Dermis blood vessel endothelial cell (primary cell): Measurements from ENCODE around the gene KCNV2. TPM values are rescaled to one million over a fixed set of nuclear protein-coding genes. Genes with fewer than 3 reads are reported as not detected.
"Not testable (repeated sequence)": the region's sequence is repeated elsewhere in the genome, so short reads cannot be mapped to it uniquely, and the experiment has no call there.

Experiments
- DNase-seq: peaks from one replicate; pipeline ENCODE4 v3.0.0; 2010
- total RNA-seq: library from RNA; depleted of rRNA; stranded (reverse); fragments of >200 nt; gene quantifications from 2 replicates; pipeline ENCODE4 v1.2.3, GENCODE V29; 2014

Gene KCNV2
- total RNA-seq: not detected in 2 replicates

DNA sequence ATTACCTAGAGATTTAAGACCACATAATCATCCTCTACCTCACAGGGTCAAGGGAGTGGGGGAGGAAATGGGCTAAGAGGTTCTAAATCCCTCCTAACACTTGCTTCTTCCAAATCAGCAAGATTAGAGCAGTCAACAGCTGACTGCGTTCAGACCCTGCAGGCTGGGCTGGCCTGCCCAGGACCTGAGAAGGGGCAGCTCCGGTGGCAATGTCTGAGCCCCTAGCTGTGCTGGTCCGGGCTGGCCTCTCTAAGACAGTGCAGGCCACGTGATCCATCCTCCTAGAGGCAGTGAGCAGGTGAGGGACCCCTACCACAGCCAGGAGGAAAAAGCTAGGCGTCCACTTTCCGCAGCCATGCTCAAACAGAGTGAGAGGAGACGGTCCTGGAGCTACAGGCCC is at the start of gene KCNV2:
Gene KCNV2 (plus strand): TSS at position 126 of the 400 bp plus-strand sequence. CDS start 230 bp downstream, at position 356.
- DNase-seq: no peak

DNA sequence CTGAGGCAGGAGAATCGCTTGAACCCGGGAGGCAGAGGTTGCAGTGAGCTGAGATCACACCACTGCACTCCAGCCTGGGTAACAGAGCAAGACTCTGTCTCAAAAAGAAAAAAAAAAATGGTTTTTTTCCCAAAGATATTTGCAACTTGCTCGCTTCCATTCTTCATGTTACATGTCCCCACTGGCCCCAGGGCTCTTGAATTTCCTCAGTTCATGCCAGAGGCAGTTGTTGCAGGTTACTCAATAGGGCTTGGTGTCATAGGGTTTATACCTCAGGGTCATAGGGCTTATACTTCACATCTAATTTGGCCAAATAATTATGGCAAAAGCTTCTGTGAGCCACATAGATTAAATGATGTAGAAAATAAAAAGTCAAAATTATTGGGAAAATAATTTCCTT is 44.1 kb upstream of the KCNV2 start:
- no peak for DNase-seq

DNA sequence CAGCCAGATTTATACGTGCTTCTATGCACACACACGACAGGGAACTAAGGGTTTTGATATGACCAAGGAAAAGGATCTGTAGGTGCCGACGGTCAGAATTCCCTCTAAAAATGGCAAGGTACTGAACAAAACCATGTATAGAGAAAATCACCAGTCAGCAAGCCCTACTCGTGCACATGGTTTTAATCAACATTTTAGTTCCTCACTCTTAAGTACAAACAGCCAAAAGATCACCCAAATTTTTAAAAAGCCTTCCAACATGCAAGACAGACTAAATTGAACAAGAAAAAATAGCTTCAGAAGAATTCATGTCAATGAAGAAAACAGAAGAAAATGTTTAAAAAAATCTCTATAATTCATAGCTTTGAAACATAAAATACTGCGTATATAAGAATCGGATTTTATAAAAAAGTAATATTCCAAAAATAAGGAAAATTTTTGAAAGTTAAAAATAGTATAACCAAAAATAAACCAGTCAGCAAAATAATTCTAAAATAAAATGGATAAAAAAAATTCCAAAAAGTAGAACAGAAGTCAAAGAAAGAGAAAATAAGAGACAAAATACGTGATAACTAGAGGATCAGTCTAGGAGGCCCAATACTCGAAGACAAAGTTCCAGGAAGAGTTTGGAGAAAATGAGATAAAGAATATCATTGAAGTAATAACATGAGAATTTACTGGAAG is 43.0 kb upstream of the KCNV2 start:
- DNase-seq: no peak

DNA sequence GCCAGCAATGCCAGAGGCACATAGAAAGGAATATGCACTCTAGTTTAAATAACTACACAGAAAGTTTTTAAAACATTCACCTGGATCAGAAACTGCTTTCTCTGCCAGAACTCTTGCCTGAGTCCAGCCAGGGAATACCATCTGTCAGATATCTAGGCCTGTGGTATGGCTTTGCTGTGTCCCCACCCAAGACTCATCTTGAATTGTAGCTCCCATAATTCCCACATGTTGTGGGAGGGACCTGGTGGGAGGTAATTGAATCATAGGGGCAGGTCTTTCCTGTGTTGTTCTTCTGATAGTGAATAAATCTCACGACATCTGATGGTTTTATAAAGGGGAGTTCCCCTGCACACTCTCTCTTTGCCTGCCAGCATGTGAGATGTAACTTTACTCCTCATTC is 41.5 kb upstream of the KCNV2 start:
- no peak for DNase-seq

DNA sequence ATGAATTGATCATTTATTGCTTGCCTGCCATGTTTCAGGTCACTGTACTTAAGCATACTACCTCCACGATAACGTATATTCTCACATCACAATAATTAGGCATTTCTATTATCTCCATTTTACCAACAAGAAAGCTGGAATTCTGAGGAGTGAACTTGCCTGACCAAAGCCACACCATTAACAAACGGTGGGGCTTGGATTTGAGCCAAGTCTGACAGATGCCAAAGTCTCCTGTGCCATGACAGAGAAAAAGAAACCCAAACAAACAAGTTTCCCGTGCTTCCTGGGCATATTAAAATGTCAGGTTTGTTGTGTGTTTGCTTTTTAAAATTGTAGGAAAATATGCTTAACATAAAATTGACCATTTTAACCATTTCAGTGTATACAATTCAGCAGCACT is 40.8 kb upstream of the KCNV2 start:
- peak; percentile 34 for DNase-seq

DNA sequence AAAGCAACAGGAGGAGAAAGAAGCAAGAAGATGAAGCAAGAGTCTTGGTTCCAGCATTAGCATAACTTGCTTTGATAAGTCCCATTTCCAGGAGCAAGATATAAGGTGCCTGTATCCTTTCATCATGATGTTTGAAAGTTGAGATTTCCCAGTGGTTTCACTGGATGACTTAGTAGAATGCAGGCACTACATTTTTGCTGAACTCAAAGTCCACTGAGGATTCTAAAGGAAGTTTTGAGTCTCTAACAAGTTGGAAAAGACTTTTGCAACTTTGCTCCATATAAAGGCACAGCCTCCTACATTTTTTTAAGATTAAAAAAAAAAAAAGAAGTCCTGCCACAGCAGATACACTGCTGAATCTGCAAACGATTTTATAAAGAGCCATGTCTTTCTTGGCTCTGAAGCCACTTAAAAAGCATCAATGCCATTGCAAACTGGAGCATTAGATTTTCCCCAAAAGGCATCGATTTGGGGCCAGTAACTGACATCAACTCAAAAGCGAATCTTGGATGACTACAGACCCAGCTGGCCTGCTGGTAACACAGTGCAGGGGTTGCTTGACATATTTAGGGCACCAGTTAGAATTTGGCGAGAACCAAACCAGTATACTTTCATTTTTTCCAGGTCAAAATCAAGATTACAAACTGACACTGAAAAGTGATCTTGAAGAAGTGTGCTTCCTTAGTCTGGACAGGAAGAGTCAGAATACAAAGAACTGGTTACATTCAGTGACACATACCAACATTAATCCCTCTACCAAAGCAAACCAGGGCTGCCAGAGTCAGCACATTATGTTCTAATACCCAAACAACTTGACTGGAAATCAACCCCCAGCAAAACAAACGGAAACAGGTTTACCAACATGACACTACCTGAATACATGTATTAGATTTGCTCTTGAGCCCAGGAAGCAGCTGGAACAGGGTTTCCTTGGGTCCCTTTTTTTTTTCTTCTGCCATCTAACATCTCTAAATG is 39.1 kb upstream of the KCNV2 start:
- DNase-seq: peak; percentile 10

DNA sequence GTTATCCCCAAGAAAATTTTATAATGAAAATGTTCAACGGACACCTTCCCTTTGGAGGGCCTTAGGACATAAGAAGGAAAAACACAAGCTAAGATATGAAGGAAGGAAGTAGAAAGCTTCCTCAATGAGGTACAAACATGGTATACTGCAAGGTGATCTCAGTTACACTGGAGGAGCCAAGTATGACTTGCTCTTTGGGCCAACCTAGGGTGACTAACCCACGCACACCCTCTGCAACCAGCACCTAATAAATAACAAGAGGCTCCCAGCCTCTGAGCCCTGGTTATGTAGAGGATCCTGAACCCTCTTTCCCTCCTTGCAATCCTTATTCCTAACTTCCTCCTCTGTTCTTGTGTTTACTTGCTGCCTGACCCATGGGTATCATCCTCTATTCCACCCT is 38.3 kb upstream of the KCNV2 start:
- DNase-seq: no peak

DNA sequence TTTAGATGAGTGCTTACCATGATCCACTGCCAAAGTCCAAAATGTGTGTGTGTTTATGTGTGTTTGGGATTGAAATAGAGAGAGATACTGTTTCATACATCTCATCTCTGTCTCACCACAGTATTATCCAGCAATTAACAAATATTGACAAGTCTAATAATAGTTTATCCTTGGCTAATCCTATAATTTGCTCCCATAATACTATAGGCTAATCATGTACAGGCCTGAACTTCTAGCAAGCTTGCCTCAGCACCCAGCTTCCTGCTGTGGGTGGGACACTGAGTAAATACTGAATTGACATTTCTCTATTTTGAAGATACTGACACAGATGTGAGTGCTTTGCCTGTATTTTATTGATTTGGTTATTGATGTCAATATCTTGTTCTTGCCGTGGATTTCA is 35.3 kb upstream of the KCNV2 start:
- no peak for DNase-seq

DNA sequence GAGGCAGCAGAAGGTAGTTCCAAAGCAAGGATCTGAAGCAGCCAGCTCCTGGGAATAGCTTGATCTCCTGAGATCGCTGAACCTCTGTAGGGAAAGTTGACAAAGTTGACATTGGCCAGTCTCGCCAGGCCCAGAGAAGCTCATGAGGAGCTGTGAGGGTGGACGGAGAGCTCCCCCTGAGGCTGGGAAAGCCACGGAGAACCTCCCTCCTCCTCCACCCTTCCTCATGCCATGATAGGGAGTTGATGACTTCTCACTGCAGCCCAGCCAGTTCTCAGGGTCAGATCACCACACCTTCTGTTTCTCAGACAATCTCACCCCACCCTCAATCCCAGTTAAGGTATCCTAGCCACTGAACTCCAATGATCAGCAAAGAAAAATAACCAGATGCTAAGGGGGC is 30.4 kb upstream of the KCNV2 start:
- no peak for DNase-seq

DNA sequence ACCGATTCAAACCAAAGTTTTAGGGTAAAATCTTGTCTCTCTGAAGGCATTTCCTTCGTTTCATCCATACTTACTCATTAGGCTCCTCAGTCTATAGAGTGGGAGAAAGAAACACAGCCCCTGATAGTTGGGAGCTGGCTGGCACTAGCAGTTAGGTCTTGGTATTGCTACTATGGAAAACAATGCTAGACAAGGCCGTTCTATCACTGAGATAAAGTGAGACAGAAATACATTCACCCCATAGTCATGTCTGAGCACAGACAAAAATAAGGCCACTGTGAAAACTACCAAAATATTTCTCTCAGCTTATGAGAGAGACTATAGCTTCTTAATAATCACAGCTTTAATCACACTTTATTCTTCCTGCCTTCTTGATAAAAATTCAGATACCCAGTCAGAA is 28.7 kb upstream of the KCNV2 start:
- no peak for DNase-seq

DNA sequence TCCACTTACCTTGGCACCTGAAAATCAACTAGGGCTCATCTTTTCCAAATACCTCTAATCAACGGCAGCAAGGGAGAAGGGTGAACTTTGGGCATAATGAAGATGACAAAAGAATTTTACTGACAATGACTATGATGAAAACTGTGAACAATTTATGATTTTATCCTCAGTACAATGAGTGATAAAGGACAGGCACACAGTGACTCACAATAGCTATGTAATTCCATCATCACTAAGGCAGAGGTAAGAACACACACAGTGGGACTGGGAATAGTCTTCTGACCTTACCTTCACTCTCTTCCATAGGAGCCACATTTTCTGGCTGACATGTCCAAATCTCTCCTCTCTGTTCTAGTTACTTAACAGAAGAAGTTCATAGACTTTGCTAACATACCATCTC is 26.1 kb upstream of the KCNV2 start:
- peak; percentile 47 for DNase-seq

DNA sequence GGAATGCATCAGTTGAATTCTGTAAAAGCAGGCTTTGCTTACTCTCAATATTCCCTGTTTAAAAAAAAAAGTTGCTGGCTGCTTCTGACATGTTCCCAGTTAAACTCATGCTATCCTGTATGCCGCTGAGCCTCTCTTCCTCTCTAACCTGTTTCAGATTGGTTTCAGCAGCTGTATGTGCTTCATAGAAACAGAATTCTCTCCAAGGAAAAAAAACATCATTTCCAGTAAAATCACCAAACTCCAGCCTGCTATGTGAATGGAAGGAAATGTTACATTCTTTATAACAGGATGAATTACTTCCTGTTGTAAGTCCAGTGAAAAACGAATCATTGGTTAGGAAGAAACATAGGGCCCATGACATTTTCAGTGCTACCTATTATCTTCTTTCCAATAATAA is 25.7 kb upstream of the KCNV2 start:
- DNase-seq: peak; percentile 87

DNA sequence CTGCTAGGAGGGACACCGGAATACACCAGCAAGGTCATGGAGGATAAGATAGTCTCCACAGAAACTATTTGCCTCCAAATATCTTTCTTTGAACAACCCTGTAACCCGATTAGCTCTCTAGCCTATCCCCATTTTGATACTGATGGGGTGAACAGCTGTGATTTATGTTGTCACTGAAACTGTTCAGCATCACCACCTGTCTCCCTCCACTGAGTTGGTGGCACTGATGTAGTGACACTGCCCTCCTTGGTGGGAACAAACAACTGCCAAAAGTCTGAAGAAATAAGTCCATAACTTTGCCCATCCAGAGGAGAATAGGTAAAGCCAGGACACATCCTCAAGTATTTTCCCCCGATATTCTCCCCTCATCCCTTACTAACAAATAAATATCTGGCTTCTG is 24.3 kb upstream of the KCNV2 start:
- no peak for DNase-seq

DNA sequence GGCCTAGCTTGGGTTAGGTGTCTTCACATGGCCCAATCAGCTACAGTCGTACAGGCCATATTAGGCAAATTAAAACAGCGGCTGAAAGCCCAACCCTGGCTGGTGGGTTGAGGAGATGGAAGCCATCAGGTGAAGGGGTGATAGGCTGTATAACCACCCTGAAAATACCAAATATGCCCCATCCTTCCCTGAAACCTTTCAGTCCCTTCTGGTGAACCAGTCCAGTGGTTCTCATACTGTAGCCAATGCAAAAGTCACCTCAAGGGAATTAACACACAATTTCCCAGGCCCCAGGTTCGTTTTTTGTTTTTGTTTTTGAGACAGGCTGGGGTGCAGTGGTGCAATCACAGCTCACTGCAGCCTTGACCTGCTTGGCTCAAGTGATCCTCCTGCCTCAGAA is 19.8 kb upstream of the KCNV2 start:
- DNase-seq: no peak

DNA sequence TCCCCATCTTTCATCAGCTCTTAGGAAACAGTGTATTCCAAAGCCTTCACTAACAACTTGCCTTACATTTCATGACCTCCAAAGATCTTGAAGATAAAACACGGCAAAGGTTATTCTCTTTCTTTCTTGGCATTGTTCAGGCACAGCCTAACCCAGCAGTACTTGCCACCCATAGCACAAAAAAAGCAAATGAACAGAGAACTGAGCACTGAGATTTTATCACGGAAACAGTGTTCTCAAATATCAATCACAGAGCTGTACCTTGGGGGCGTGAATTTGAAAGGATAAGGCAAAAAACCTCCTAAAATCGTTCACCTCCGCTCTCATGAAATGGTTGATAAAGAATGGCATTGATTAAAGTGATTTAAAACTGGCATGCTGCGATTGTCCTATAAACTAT is 16.9 kb upstream of the KCNV2 start:
- DNase-seq: no peak

DNA sequence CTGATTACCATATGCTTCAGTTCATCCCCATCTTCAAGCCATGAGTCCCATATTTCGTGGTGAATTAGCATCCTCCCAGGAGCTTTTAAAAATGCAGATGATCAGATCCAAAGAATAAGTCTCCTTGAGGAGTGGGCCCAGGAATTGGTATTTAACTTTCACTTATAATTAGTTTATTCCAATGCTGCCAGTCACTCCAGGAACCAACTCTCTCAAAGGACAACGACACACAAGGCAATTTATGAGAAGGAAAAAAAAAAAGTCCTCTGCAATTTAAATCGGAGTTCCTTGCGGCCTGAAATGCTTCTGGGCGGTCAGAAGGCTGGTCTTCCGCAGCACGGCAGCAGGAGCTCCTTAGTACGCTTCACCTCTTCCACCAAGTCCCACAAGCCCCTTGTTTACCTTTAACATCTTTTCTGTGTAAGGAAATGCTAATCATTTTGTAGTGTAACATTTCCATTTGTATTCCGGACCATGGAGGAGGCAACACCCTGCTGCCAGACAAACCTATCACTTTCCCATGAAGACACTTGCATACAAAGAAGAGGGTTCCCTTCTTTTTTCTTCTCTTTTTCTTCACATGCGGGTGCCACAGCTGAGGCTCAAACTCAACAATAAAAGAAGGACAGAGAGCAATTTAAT is 16.3 kb upstream of the KCNV2 start:
- DNase-seq: no peak

DNA sequence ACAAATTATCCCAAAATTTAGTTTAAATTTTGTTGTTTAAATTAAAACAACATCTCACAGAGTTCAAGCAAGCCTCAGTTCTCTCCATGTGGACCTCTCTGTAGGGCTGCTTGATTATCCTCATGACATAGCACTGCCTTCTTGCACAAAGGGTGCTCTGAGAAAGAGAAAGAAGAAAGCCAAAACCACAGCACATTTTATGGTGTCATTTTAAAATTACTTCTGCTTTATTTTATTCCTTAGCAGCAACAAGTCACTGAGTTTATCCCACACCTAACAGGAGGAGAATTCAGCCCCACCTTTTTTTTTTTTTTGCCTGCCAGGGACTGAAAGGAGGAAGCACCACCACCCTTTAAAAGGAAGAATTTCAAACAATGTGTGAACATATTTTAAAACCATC is 12.8 kb upstream of the KCNV2 start:
- no peak for DNase-seq

DNA sequence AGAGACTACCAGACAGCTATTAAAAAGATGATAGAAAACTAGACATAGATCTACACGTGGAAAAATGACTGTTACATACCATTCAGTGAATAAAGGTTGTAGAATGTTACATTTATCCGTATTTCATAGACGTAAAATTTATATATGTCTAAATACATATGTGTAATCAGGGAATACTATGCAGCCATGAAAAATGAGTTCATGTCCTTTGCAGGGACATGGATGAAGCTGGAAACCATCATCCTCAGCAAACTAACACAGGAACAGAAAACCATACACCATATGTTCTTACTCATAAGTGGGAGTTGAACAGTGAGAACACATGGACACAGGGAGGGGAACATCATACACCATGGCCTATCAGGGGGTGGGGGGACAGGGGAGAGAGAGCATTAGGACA is 10.1 kb upstream of the KCNV2 start:
- not testable (repeated sequence) for DNase-seq

DNA sequence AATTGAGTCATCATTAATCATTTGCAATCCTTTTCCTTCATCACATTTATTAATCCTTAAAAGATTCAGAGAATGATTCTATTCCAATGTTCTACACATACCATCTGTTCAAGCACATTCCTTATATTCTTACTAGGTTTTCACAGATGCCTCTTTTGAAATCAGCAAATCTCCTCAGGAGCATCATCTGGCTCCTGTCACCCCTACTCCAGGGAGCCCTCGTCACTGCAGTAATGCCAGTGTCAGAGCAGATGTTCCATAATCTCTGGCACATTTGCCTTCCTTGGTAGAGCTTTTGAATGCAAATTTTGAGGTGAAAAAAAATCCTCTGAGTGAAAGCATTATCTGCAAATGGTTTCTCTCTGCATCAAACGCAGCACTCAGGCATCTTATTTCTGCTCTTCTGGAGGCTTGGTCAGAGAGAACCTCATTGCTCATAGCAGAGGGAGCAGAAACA is 7.6 kb upstream of the KCNV2 start:
- DNase-seq: no peak

DNA sequence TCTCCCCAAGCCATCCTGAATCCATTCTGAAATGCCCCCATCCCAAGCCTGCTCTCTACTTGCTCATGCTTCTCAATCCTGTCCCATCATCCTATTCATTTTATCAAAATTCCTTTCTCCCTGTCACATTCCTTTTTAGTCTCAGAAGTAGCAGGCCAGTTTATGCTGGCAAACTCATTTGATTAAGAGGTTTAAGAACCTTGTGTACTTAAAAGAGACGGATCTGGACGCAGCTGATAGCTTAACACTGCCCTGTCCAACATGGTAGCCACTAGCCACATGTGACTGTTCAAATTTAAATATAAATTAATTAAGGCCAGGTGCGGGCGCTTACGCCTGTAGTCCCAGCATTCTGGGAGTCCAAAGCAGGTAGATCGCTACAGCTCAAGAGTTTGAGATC is 5.6 kb upstream of the KCNV2 start:
- no peak for DNase-seq

DNA sequence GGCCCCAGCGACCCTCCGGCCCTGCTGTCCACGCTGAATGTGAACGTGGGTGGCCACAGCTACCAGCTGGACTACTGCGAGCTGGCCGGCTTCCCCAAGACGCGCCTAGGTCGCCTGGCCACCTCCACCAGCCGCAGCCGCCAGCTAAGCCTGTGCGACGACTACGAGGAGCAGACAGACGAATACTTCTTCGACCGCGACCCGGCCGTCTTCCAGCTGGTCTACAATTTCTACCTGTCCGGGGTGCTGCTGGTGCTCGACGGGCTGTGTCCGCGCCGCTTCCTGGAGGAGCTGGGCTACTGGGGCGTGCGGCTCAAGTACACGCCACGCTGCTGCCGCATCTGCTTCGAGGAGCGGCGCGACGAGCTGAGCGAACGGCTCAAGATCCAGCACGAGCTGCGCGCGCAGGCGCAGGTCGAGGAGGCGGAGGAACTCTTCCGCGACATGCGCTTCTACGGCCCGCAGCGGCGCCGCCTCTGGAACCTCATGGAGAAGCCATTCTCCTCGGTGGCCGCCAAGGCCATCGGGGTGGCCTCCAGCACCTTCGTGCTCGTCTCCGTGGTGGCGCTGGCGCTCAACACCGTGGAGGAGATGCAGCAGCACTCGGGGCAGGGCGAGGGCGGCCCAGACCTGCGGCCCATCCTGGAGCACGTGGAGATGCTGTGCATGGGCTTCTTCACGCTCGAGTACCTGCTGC is 839 bp downstream of the KCNV2 start:
- DNase-seq: no peak

DNA sequence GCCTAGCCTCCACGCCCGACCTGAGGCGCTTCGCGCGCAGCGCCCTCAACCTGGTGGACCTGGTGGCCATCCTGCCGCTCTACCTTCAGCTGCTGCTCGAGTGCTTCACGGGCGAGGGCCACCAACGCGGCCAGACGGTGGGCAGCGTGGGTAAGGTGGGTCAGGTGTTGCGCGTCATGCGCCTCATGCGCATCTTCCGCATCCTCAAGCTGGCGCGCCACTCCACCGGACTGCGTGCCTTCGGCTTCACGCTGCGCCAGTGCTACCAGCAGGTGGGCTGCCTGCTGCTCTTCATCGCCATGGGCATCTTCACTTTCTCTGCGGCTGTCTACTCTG is 1.4 kb downstream of the KCNV2 start:
- DNase-seq: no peak

DNA sequence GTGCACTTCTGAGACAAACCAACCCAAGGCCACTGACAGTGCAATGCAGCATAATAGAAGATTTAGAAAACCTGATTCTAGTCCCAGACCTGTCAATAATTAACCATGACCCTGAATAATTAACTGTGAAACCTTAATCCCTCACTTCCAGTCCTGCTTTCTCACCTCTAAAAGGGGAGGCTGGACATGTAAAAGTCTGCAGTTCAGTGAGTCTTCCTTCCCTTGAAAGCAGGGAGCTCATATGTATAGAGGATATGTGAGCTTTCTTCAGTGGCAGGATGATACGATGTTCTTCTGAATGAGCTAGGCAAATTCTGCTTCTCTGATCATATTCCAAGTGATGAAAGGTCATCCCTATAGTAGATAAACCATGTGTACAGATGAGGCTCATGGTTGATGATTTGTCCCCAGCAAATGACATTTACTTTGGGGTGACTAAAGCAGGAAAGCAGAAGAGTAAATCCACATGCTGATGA is 2.9 kb downstream of the KCNV2 start:
- DNase-seq: no peak
